Measurements from ENCODE around the gene PLXDC1.

PLXDC1 gene

DNA sequence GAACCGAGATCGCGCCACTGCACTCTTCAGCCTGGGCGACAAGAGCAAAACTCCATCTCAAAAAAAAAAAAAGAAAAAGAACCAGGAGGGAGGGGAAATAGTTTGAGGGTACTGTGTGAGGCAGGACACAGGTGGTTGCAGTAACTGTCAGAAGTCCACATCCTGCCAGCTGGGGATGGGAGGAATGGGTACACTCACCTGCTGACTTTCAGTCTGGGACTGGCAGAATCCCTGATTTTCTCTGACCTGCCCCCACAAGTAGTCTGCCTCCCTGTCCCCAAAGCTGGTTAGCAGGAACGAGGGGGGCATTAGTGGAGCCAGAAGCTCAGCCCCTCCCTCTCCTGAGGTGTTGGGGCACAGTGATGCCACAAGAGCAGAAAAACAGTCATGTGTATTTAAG is 21.6 kb upstream of the PLXDC1 start:
- peaks cover 7% of the 10 kb centered on the region for H3K36me3 ChIP-seq (replicated peaks; ENCODE audit: low read depth, low read length)
- no peak overlapping the region for H3K4me3 ChIP-seq (ENCODE audit: low read length)
- H3K79me2 ChIP-seq (ENCODE audit: low read length), result no peaks in the 10 kb centered on the region
- no peaks in the 10 kb centered on the region for H3K27me3 ChIP-seq (ENCODE audit: low read depth, low read length)
- H3K9me3 ChIP-seq (ENCODE audit: insufficient read depth, low read length), result no peaks in the 10 kb centered on the region
- H3K4me2 ChIP-seq (ENCODE audit: low read length), result no peak overlapping the region
- no peak overlapping the region for H3K27ac ChIP-seq (ENCODE audit: low read length)
- no peak for TF ChIP-seq CTCF (IDR thresholded peaks at IDR 0.05; ENCODE audit: low read depth, low read length)
- no peak for TF ChIP-seq EZH2phosphoT487 (IDR thresholded peaks at IDR 0.05; ENCODE audit: low read depth)
- no peaks in the 10 kb centered on the region; the same call in 1 of the 2 replicates for H4K20me1 ChIP-seq (ENCODE audit: insufficient read depth, low read length)
- no peak overlapping the region for H2AFZ ChIP-seq (ENCODE audit: low read depth, low read length)
- H3K4me1 ChIP-seq (ENCODE audit: low read length), result no peaks in the 10 kb centered on the region
- H3K9ac ChIP-seq (ENCODE audit: low read length), result no peak overlapping the region

DNA sequence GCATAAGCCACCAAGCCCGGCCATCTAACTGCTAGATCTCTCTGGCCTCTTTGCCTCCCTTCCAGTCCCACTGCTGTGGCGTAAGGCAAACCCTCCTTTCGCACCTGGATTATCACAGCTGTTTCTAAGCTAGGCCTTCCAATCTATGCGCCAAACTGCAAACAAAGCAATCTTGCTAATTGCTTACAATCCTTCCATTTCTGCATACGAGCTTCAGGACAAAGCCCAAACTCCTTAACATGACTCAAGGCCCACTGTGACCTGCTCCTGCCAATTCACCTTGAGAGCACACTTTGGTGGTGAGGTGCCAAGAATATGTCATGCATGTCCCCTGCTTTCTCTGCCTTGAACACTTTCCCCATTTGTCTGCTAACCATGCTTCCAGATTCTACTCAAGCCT is 20.5 kb upstream of the PLXDC1 start:
- Histone ChIP-seq H3K27me3 (ENCODE audit: low read depth, low read length) (peaks cover 4% of the 10 kb centered on the region; the same call in 1 of the 2 replicates), H3K9me3 (ENCODE audit: insufficient read depth, low read length) (no peaks in the 10 kb centered on the region), H3K9ac (ENCODE audit: low read length) (no peak overlapping the region), H3K27ac (ENCODE audit: low read length) (no peak overlapping the region), H4K20me1 (ENCODE audit: insufficient read depth, low read length) (no peaks in the 10 kb centered on the region; the same call in 1 of the 2 replicates), H3K4me3 (ENCODE audit: low read length) (no peak overlapping the region), H3K4me1 (ENCODE audit: low read length) (no peaks in the 10 kb centered on the region), H3K79me2 (ENCODE audit: low read length) (no peaks in the 10 kb centered on the region), H3K4me2 (ENCODE audit: low read length) (no peak overlapping the region), H3K36me3 (replicated peaks; ENCODE audit: low read depth, low read length) (peaks cover 7% of the 10 kb centered on the region), H2AFZ (ENCODE audit: low read depth, low read length) (no peak overlapping the region)
- TF ChIP-seq CTCF (IDR thresholded peaks at IDR 0.05; ENCODE audit: low read depth, low read length), result no peak
- TF ChIP-seq EZH2phosphoT487 (IDR thresholded peaks at IDR 0.05; ENCODE audit: low read depth), result no peak

- H3K4me2 ChIP-seq (ENCODE audit: low read length), result 0 out of 2 replicates have a peak overlapping the region, but pooled peaks have one; percentile 9
- H3K9ac ChIP-seq (ENCODE audit: low read length), result no peak overlapping the region
- no peak overlapping the region for H3K4me3 ChIP-seq (ENCODE audit: low read length)
- H3K79me2 ChIP-seq (ENCODE audit: low read length), result no peaks in the 10 kb centered on the region
- H3K4me1 ChIP-seq (ENCODE audit: low read length), result no peaks in the 10 kb centered on the region
- peaks cover 4% of the 10 kb centered on the region for H3K27me3 ChIP-seq (ENCODE audit: low read depth, low read length)
- H3K27ac ChIP-seq (ENCODE audit: low read length), result no peak overlapping the region
- no peaks in the 10 kb centered on the region for H3K36me3 ChIP-seq (replicated peaks; ENCODE audit: low read depth, low read length)
- TF ChIP-seq CTCF (IDR thresholded peaks at IDR 0.05; ENCODE audit: low read depth, low read length) (no peak), EZH2phosphoT487 (IDR thresholded peaks at IDR 0.05; ENCODE audit: low read depth) (no peak)
- H3K9me3 ChIP-seq (ENCODE audit: insufficient read depth, low read length), result no peaks in the 10 kb centered on the region
- H2AFZ ChIP-seq (ENCODE audit: low read depth, low read length), result no peak overlapping the region
- no peaks in the 10 kb centered on the region for H4K20me1 ChIP-seq (ENCODE audit: insufficient read depth, low read length)
Observed at GRCh38 chr17:39170558-39170957, 19.1 kb upstream of the PLXDC1 start.

DNA sequence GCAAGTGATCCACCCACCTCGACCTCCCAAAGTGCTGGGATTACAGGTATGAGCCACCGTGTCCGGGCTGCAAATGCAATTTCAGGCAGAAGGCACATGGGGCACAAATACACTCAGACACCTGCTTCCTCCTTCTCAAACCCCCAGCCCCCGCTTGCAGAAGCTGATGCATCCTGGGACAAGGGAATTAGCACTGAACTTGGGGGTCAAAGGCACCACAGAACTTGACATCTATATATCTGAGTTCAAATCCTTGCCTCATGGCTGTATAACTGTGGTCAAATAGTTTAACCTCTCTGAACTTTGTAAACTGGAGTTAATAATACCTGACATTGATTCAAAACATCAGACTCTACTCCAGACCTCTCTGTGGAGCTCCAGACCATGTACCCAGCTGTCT is 18.7 kb upstream of the PLXDC1 start:
- H3K27me3 ChIP-seq (ENCODE audit: low read depth, low read length), result peaks cover 4% of the 10 kb centered on the region
- H3K9me3 ChIP-seq (ENCODE audit: insufficient read depth, low read length), result no peaks in the 10 kb centered on the region
- no peak overlapping the region for H3K9ac ChIP-seq (ENCODE audit: low read length)
- no peaks in the 10 kb centered on the region for H3K36me3 ChIP-seq (replicated peaks; ENCODE audit: low read depth, low read length)
- no peaks in the 10 kb centered on the region for H3K79me2 ChIP-seq (ENCODE audit: low read length)
- TF ChIP-seq EZH2phosphoT487 (IDR thresholded peaks at IDR 0.05; ENCODE audit: low read depth), result no peak
- TF ChIP-seq CTCF (IDR thresholded peaks at IDR 0.05; ENCODE audit: low read depth, low read length), result no peak
- no peak overlapping the region for H2AFZ ChIP-seq (ENCODE audit: low read depth, low read length)
- no peak overlapping the region for H3K4me3 ChIP-seq (ENCODE audit: low read length)
- H4K20me1 ChIP-seq (ENCODE audit: insufficient read depth, low read length), result no peaks in the 10 kb centered on the region
- no peak overlapping the region for H3K27ac ChIP-seq (ENCODE audit: low read length)
- H3K4me1 ChIP-seq (ENCODE audit: low read length), result no peaks in the 10 kb centered on the region
- peak overlapping the region; percentile 9; the same call in 1 of the 2 replicates for H3K4me2 ChIP-seq (ENCODE audit: low read length)
